Measurements from ENCODE around the gene HOXA5.

Gene HOXA5

GRCh38 chr7:27116031-27116961, 27.2 kb downstream of the HOXA5 start:
- DNase-seq = no peak

- DNase-seq = no peak
These were observed 28.1 kb downstream of the HOXA5 start for GRCh38 chr7:27115221-27116026.

DNA sequence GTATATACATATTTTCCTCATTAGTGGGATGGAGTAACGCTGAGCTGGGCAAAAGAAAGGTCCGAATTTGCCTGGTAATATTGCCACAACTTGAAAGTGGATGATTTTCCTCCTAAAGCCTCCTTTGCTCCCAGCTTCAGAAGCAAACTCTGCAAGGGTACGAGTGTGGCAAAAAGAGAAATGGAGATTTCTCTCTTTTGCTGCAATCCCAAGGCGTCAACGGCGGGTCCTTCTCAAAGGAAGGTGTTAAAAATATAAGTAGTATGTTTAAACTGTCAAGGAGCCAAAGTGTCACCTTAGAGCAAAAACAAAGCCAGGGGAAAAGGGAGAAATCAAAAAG, 28.6 kb downstream of the HOXA5 start:
- no peak for DNase-seq

- no peak for DNase-seq
These were observed 29.3 kb downstream of the HOXA5 start for GRCh38 chr7:27113991-27114769.

DNA sequence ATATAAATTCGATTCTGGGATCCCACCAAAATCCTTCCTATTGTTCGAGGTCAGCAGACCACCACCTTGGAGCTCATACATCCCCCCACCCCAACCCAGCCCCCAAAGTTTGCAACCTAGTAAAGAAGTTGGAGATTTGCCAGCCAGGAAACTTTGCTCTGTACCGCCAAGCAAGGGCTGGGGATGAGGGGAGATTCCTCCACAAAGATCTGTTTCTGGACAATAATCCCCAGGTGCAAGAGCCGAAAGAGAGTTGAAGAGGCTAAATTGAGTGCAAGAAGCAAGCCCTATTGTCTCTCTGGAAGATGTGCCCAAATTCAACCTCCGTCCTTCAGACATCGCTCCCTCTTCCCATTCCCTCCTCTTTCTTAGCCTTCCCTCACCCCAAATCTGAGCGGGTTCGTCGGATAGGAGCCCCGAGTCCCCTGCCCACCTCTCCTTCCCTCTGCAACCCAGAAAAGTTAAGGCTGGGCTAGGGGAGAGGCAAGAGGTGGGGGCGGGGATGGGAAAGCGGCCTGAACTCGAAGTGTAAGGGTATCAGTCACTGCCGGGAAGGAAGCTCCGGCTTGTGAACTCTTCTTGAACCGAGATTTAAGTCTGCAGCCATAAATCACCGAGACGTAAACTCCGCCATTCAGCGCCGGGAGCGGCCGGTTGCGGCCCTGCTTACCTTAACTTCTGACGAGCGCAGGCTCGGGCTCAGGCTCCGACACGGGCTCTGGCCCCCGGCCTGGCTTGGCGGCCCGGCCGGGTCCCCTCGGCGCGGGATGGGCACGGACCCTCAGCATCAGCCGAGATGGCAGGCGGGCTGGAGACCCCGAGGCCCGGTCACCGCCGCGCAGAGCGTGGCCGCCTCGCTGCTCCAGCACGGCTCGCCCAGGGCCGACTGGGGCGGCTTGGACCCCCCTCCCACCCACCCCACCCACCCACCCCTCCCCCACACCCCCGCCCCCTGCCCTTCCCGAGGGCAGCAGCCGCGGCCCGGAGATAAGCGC, 30.2 kb downstream of the HOXA5 start:
- no peak for DNase-seq

DNA sequence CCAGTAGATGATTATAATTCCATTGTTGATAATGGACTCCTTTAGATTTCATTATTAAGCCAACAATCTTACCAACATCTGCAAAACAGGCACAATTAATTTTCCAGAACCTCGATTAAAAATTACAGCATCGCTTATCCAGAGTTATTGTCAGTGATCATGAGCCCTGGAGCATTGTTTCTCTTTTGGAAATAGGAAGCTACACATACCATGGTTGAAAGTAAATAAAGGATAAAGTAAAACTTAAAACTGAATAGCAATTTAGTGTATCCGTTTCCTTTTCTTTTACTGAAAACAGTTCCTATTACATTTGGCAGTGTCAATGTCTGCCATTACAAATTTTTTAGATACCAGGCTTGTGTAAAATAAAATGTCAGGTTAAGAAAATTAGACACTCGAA, 31.1 kb downstream of the HOXA5 start:
- no peak for DNase-seq

DNA sequence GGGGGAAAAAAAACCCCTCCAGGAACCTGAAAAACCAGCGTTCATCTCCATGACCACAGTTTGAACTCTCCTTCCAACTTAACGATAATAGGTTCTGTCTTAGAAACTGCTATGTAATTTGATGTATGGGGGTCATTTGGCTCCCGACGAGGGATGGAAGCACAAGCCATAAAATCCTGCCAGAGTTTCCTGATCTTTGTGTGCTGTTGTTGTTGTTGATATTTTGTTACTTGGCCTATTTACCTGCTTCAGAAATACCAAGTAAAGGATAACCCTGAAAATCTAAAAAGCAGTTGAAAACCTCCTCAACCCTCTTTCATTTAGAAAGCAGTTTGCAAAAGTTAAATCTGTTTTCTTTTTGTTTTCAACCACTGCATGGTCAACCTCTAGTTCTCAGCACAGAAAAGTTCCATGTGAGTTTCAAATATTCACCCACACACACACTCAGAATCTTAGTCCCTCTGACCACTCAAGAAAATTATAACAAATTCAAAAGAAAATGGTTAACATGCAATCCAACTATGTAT, 31.7 kb downstream of the HOXA5 start:
- no peak for DNase-seq

GRCh38 chr7:27111042-27111750, 32.3 kb downstream of the HOXA5 start:
- no peak for DNase-seq

GRCh38 chr7:27110186-27111031, 33.1 kb downstream of the HOXA5 start:
- no peak for DNase-seq

DNA sequence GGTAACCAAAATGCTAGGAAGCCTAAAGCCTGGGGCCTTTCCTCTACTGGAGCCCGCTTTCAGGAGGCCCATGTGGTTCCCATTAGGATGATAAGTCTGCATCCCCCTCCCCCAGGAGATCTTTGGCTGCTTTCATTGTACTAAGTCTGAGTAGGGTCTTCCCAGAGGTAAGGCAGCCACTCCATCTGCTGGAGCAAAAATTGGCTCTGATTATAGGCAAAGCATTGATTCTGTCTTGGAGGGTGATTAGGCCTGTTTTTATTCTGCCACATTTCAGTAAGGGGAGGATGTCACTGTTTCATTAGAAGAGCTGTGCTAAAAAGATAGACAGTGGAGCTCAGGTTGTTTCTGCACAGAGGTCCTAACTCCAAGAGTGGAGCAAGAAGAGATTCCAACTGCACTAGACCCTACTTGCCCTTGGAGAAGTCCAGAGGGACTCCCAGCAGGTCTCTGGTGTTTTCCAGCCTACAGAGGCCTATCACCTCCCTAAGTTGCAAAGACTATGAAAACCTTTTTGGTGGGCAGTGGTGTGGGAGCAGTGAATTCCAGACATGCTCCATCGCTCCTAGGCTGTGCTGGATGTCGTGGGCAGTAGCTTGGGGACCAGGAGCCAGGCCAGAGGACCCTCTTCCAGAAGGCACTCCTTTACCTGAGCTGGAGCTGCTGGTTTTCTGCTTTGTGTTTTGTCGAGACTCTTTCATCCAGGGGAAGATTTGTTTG, 33.9 kb downstream of the HOXA5 start:
- DNase-seq = no peak

GRCh38 chr7:27108390-27109127, 34.9 kb downstream of the HOXA5 start:
- no peak for DNase-seq

- DNase-seq = no peak
These were observed 35.8 kb downstream of the HOXA5 start for GRCh38 chr7:27107391-27108381.

GRCh38 chr7:27106901-27107240, 36.6 kb downstream of the HOXA5 start:
- no peak for DNase-seq

DNA sequence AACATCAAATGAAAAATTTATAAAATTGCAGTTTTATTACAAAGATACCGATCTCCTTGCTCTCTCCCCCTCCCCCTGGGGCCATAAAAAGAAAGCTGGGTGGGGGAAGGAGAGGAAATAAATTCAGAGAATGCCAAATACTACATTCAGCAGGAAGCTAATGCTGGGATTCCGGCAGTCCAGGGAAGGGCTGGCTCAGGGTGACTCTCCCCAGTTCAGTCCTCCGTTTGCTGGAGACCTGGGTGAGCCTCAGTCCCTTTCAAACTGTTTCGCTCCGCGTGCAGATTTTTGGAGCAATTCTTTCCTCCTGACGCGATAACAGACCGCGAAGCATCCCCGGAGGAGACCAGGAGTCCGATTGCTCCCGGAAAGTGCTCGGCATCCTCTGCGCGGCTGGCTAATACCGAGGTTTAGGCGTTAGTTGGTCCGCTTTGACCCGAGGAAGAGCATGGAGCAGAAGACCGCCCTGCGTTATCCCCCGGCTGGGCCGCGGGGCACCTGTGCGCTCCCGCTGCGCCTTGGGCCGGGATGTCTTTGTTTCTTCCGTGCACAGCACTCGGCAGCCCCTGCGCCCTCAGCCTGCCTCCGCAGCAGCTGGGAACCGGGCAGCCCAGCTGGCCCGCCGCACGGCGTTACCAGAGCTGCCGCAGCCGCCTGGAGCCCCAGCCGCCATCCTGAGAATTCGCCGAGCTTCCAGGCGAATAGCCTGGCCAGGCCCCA, 37.1 kb downstream of the HOXA5 start:
- no peak for DNase-seq

DNA sequence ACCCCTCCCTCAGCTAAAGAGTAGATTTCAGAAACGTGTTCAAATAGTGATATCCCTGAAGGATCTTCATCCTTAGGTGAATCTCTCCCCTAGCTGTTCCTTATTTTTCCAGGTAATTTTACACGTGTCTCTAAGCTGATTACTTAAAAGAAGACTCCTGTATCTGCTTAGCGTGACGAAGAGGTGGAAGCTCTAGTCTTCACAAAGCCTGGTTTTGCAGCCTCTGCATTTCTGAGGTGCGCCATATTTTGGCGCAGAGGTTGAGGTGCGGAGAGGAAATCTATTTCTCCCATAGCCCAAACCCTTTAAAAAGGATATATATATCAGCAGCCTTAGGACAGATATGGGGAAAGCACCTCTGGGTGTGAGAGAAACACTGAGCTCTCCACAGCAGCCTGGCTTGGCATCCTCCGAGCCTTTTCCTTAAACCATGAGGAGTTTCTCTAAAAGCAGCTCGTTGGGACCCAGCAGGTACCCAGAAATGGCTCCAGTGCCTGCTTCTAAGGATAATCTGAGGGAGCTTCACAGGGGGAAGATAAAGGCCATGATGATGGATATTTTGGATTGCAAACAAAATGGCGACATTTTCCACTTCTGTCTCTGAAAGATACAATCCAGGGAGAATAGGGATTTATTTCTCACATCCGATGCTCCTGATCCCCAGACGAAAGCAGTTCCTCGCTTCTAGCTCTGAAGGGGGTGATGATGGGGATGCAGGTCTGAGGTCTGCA, 38.0 kb downstream of the HOXA5 start:
- DNase-seq = no peak
